Left ventricle myocardium inferior (tissue), 1 donor: ENCODE measurements around the gene AJAP1. TPM values are rescaled to one million over a fixed set of nuclear protein-coding genes. Genes with fewer than 3 reads are reported as not detected.

Experiments
- DNase-seq: peaks from one replicate; pipeline ENCODE4 v3.0.0-alpha.2; 2020
- H3K27ac ChIP-seq: fragments of 200-600 bp; replicated peaks from 2 replicates; pipeline ENCODE4 v1.8.0; 2021
- H3K27me3 ChIP-seq: fragments of 200-600 bp; 2 replicates; pipeline ENCODE4 v1.8.0; 2021; ENCODE audit warnings: low read depth
- H3K36me3 ChIP-seq: fragments of 200-600 bp; 2 replicates; pipeline ENCODE4 v1.8.0; 2021
- H3K4me1 ChIP-seq: fragments of 200-600 bp; 2 replicates; pipeline ENCODE4 v1.8.0; 2021
- H3K4me3 ChIP-seq: fragments of 200-600 bp; 2 replicates; pipeline ENCODE4 v1.8.0; 2021; ENCODE audit warnings: mild to moderate bottlenecking, moderate library complexity
- H3K9me3 ChIP-seq: fragments of 200-600 bp; replicated peaks from 2 replicates; pipeline ENCODE4 v1.8.0; 2021
- CTCF ChIP-seq: fragments of 200-600 bp; IDR thresholded peaks from 2 replicates; pipeline ENCODE4 v1.8.0; 2021; ENCODE audit warnings: antibody characterized with exemption, mild to moderate bottlenecking, borderline replicate concordance
- intact Hi-C: fragments of 100-400 bp; cut with micrococcal nuclease; formaldehyde crosslinking; loops from one replicate; pipeline ENCODE4 v1.11.0; 2022
- total RNA-seq: library from RNA; stranded (reverse); fragmentation: NEBNext Ultra II Directional; extraction: Animal tissue kit (Norgen Biotek cat#: 25700); gene quantifications from one replicate; pipeline ENCODE4 v1.2.1, GENCODE V29; 2021
- donor health status: DM: no; HTN: yes; CAD: no; lungs with severe emphysema.

Gene AJAP1
- total RNA-seq, 1 donor from 2014 or later = 0.16 TPM

- no peak for TF ChIP-seq CTCF
- intact Hi-C loops = no loop called here
- no peak for DNase-seq
Observed at GRCh38 chr1:4648657-4649056, 5.8 kb upstream of the AJAP1 start.

GRCh38 chr1:4650481-4650880 is 3.9 kb upstream of the AJAP1 start:
- DNase-seq = no peak
- intact Hi-C loops = no loop called here
- peaks cover 88% of the 10 kb centered on the region for H3K27me3 ChIP-seq
- peaks cover 20% of the 10 kb centered on the region for H3K4me1 ChIP-seq
- TF ChIP-seq CTCF = no peak
- H3K36me3 ChIP-seq = no peaks in the 10 kb centered on the region
- H3K27ac ChIP-seq = no peak overlapping the region
- H3K9me3 ChIP-seq = no peaks in the 10 kb centered on the region
- H3K4me3 ChIP-seq = no peak overlapping the region

More at GRCh38 chr1:4648657-4649056, 5.8 kb upstream of the AJAP1 start:
- Histone ChIP-seq H3K4me1 (peaks cover 12% of the 10 kb centered on the region), H3K27me3 (peaks cover 87% of the 10 kb centered on the region), H3K27ac (no peak overlapping the region), H3K4me3 (no peak overlapping the region), H3K9me3 (no peaks in the 10 kb centered on the region), H3K36me3 (no peaks in the 10 kb centered on the region)

GRCh38 chr1:4650981-4651380 is 3.4 kb upstream of the AJAP1 start:
- H3K27me3 ChIP-seq = peaks cover 91% of the 10 kb centered on the region
- intact Hi-C loops = no loop called here
- no peak for DNase-seq
- no peaks in the 10 kb centered on the region for H3K9me3 ChIP-seq
- H3K4me1 ChIP-seq = peaks cover 23% of the 10 kb centered on the region
- no peaks in the 10 kb centered on the region for H3K36me3 ChIP-seq
- no peak for TF ChIP-seq CTCF
- H3K27ac ChIP-seq = no peak overlapping the region
- no peak overlapping the region for H3K4me3 ChIP-seq

- H3K4me3 ChIP-seq = peak overlapping the region; percentile 40
- peaks cover 98% of the 10 kb centered on the region for H3K27me3 ChIP-seq
- no peak overlapping the region for H3K27ac ChIP-seq
- H3K4me1 ChIP-seq = peaks cover 31% of the 10 kb centered on the region
- no peaks in the 10 kb centered on the region for H3K36me3 ChIP-seq
- DNase-seq = peak; percentile 41
- H3K9me3 ChIP-seq = no peaks in the 10 kb centered on the region
- peak; percentile 98 for TF ChIP-seq CTCF
- intact Hi-C loops = no loop called here
Observed at GRCh38 chr1:4652631-4653327, 1.6 kb upstream of the AJAP1 start.

- Histone ChIP-seq H3K4me3 (no peak overlapping the region), H3K9me3 (no peaks in the 10 kb centered on the region), H3K4me1 (peaks cover 31% of the 10 kb centered on the region), H3K27ac (no peak overlapping the region), H3K36me3 (no peaks in the 10 kb centered on the region), H3K27me3 (peaks cover 98% of the 10 kb centered on the region)
- intact Hi-C loops = no loop called here
- no peak for DNase-seq
- no peak for TF ChIP-seq CTCF
Observed at GRCh38 chr1:4653328-4653660, 1.1 kb upstream of the AJAP1 start.
